ENCODE results near the gene ACACA. TPM values are rescaled to one million over a fixed set of nuclear protein-coding genes. Genes with fewer than 3 reads are reported as not detected.

The ACACA gene
- total RNA-seq, 1 donor from 2014 or later: 145 TPM

GRCh38 chr17:37375706-37376105 lies 30.9 kb downstream of the ACACA start, which contains the start of gene C17orf78:
C17orf78 (plus strand) TSS chr17:37375985; CDS start chr17:37376093, 108 bp downstream.
- no peak for DNase-seq
- TF ChIP-seq CTCF (IDR thresholded peaks at IDR 0.05; ENCODE audit: partially characterized antibody, unreplicated experiment): no peak
- H3K4me1 Mint-ChIP-seq (ENCODE audit: low read depth, unreplicated experiment): no peaks in the 10 kb centered on the region
- H3K9me3 Mint-ChIP-seq (ENCODE audit: unreplicated experiment): no peaks in the 10 kb centered on the region
- no peak within 1 kb of the TSS for H3K4me3 Mint-ChIP-seq (ENCODE audit: unreplicated experiment)
- H3K36me3 Mint-ChIP-seq (ENCODE audit: unreplicated experiment): no peaks in the 10 kb centered on the region
- no peaks in the 10 kb centered on the region for H3K27me3 Mint-ChIP-seq (ENCODE audit: unreplicated experiment)
- no peak within 1 kb of the TSS for H3K27ac Mint-ChIP-seq (ENCODE audit: unreplicated experiment)

- Mint-ChIP-seq H3K36me3 (ENCODE audit: unreplicated experiment) (no peaks in the 10 kb centered on the region), H3K27ac (ENCODE audit: unreplicated experiment) (no peak overlapping the region), H3K9me3 (ENCODE audit: unreplicated experiment) (no peaks in the 10 kb centered on the region), H3K27me3 (ENCODE audit: unreplicated experiment) (no peaks in the 10 kb centered on the region), H3K4me3 (ENCODE audit: unreplicated experiment) (no peak overlapping the region), H3K4me1 (ENCODE audit: low read depth, unreplicated experiment) (no peaks in the 10 kb centered on the region)
- TF ChIP-seq CTCF (IDR thresholded peaks at IDR 0.05; ENCODE audit: partially characterized antibody, unreplicated experiment): peak; percentile 72
- peak; percentile 66 for DNase-seq
Observed at GRCh38 chr17:37373530-37374159, 33.0 kb downstream of the ACACA start.

- DNase-seq: no peak
- Mint-ChIP-seq H3K9me3 (ENCODE audit: unreplicated experiment) (no peaks in the 10 kb centered on the region), H3K27me3 (ENCODE audit: unreplicated experiment) (peaks cover 2% of the 10 kb centered on the region), H3K36me3 (ENCODE audit: unreplicated experiment) (no peaks in the 10 kb centered on the region), H3K4me3 (ENCODE audit: unreplicated experiment) (no peak overlapping the region), H3K27ac (ENCODE audit: unreplicated experiment) (no peak overlapping the region), H3K4me1 (ENCODE audit: low read depth, unreplicated experiment) (no peaks in the 10 kb centered on the region)
- no peak for TF ChIP-seq CTCF (IDR thresholded peaks at IDR 0.05; ENCODE audit: partially characterized antibody, unreplicated experiment)
Observed at GRCh38 chr17:37368577-37368976, 38.1 kb downstream of the ACACA start.

- Mint-ChIP-seq H3K27me3 (ENCODE audit: unreplicated experiment) (peaks cover 5% of the 10 kb centered on the region), H3K36me3 (ENCODE audit: unreplicated experiment) (no peaks in the 10 kb centered on the region), H3K27ac (ENCODE audit: unreplicated experiment) (no peak overlapping the region), H3K9me3 (ENCODE audit: unreplicated experiment) (no peaks in the 10 kb centered on the region), H3K4me3 (ENCODE audit: unreplicated experiment) (no peak overlapping the region), H3K4me1 (ENCODE audit: low read depth, unreplicated experiment) (peaks cover 7% of the 10 kb centered on the region)
- TF ChIP-seq CTCF (IDR thresholded peaks at IDR 0.05; ENCODE audit: partially characterized antibody, unreplicated experiment): no peak
- no peak for DNase-seq
Observed at GRCh38 chr17:37365589-37365988, 41.0 kb downstream of the ACACA start.

- no peak overlapping the region for H3K27ac Mint-ChIP-seq (ENCODE audit: unreplicated experiment)
Observed at GRCh38 chr17:37361543-37361942, 45.1 kb downstream of the ACACA start.

More at GRCh38 chr17:37361543-37361942, 45.1 kb downstream of the ACACA start:
- peaks cover 5% of the 10 kb centered on the region for H3K27me3 Mint-ChIP-seq (ENCODE audit: unreplicated experiment)
- no peak overlapping the region for H3K4me3 Mint-ChIP-seq (ENCODE audit: unreplicated experiment)
- TF ChIP-seq CTCF (IDR thresholded peaks at IDR 0.05; ENCODE audit: partially characterized antibody, unreplicated experiment): no peak
- peaks cover 1% of the 10 kb centered on the region for H3K9me3 Mint-ChIP-seq (ENCODE audit: unreplicated experiment)
- peaks cover 23% of the 10 kb centered on the region for H3K4me1 Mint-ChIP-seq (ENCODE audit: low read depth, unreplicated experiment)
- H3K36me3 Mint-ChIP-seq (ENCODE audit: unreplicated experiment): no peaks in the 10 kb centered on the region
- no peak for DNase-seq
